SK-N-SH (cell line): ENCODE data around the gene TCF7L2.

Experiments used
- ELF1 ChIP-seq: IDR thresholded peaks from 2 replicates; pipeline ENCODE4 v1.4.0; 2012
- NRF1 ChIP-seq: IDR thresholded peaks from 2 replicates; pipeline ENCODE4 v1.6.1; 2012; ENCODE audit warnings: low read depth, mild to moderate bottlenecking, low read length
- POLR2AphosphoS5 ChIP-seq: IDR thresholded peaks from 2 replicates; pipeline ENCODE4 v1.6.1; 2012; ENCODE audit warnings: low read depth, low read length
- RAD21 ChIP-seq: IDR thresholded peaks from 2 replicates; pipeline ENCODE4 v1.6.1; 2012; ENCODE audit warnings: mild to moderate bottlenecking, low read length
- TF ChIP-seq, protein P1 (sequence below): fragments of 200-600 bp; sonication (generic); IDR thresholded peaks from 2 replicates; pipeline ENCODE4 v1.6.1; 2017; ENCODE audit warnings: antibody characterized with exemption, mild to moderate bottlenecking, moderate library complexity
- TF ChIP-seq, protein P2 (sequence below): IDR thresholded peaks from 2 replicates; pipeline ENCODE4 v1.4.0; 2012; ENCODE audit warnings: low read depth, borderline replicate concordance

DNA sequence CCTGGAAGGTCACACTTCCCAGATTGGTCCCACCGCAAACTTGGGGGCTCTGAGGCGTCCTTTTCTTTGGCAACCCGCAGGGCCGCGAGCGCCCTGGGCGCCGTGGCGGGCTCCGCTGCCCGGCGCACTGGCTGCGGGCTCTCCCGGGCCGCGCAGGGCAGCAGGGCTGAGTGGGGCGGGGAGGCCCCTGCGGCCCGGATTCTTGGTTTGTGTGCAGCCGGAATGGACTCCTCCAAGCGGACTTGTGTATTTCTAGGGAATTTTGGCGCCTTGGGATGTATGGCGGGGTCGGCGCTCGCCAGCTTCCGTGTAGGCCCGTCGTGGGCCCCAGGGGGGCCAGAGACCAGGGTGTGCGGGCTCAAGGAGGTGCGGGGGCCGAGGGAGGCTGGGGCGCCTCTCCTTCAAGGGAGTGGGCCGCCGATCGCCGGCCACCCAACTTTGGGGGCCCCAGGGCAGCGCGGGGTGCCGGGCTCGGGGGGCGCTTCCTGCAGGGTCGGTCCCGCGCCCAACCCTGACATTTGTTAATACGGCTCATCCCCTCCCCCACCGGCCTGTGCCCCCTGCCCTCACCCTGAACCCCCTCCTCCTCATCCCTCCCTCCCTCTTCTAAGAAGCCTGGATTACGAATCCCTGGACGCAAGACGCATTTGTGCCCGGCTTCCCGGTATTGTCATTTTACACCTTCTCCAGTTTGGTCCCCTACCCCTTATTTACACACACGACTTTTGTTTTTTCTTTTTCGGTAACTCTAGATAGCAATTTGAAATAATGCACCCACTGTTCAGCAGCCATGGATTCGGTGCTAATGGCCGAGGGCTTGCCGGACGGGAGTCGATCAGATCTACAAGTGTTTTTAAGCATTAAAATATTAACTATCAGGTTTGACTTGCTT, 2.5 kb downstream of the TCF7L2 start:
- TF ChIP-seq POLR2AphosphoS5 (no peak), ELF1 (no peak), RAD21 (no peak), NRF1 (no peak)
- TF ChIP-seq, protein P1, sequence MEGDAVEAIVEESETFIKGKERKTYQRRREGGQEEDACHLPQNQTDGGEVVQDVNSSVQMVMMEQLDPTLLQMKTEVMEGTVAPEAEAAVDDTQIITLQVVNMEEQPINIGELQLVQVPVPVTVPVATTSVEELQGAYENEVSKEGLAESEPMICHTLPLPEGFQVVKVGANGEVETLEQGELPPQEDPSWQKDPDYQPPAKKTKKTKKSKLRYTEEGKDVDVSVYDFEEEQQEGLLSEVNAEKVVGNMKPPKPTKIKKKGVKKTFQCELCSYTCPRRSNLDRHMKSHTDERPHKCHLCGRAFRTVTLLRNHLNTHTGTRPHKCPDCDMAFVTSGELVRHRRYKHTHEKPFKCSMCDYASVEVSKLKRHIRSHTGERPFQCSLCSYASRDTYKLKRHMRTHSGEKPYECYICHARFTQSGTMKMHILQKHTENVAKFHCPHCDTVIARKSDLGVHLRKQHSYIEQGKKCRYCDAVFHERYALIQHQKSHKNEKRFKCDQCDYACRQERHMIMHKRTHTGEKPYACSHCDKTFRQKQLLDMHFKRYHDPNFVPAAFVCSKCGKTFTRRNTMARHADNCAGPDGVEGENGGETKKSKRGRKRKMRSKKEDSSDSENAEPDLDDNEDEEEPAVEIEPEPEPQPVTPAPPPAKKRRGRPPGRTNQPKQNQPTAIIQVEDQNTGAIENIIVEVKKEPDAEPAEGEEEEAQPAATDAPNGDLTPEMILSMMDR = no peak
- TF ChIP-seq, protein P2, sequence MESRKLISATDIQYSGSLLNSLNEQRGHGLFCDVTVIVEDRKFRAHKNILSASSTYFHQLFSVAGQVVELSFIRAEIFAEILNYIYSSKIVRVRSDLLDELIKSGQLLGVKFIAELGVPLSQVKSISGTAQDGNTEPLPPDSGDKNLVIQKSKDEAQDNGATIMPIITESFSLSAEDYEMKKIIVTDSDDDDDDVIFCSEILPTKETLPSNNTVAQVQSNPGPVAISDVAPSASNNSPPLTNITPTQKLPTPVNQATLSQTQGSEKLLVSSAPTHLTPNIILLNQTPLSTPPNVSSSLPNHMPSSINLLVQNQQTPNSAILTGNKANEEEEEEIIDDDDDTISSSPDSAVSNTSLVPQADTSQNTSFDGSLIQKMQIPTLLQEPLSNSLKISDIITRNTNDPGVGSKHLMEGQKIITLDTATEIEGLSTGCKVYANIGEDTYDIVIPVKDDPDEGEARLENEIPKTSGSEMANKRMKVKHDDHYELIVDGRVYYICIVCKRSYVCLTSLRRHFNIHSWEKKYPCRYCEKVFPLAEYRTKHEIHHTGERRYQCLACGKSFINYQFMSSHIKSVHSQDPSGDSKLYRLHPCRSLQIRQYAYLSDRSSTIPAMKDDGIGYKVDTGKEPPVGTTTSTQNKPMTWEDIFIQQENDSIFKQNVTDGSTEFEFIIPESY = no peak
